ENCODE measurements around the gene MYZAP. TPM values are rescaled to one million over a fixed set of nuclear protein-coding genes. Genes with fewer than 3 reads are reported as not detected.

Gene MYZAP
- polyA plus RNA-seq, 1 donor (not counting 4 experiments of a cell fraction or from before 2014, with no cell fraction given) = 1.8 TPM

DNA sequence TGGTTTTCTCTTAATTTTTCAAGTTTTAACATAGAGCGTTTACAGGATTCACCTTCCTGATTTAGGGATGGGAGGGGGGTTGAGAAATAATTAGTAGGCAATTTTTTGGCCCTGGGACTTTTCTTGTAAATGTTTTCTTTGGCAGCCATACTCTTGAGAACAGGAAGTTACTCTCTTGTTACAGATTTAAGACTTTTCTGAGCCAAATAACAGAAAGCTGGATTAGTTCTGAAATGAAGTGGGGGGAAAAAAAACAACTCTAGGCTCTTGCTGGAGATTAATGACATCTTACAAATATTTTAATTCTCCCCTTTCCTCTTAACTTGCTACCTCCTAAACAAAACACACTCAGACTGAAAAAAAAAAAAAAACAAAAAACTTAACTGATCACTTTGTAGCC, 101.0 kb downstream of the MYZAP start:
- Histone ChIP-seq H3K4me3 (ENCODE audit: control insufficient read depth in 2 of 3, extremely low read depth in 1 of 3, insufficient read depth in 2 of 3, low read depth in 1 of 3, low read length in 3 of 3) (no peak overlapping the region), H3K9me1 (ENCODE audit: control insufficient read depth, extremely low read depth, insufficient read depth, low read length) (no peaks in the 10 kb centered on the region), H4K20me1 (ENCODE audit: control insufficient read depth, extremely low read depth, insufficient read depth, low read length) (no peaks in the 10 kb centered on the region), H3K4me1 (ENCODE audit: control insufficient read depth, extremely low read depth, insufficient read depth, low read length) (no peaks in the 10 kb centered on the region), H3K79me2 (ENCODE audit: control insufficient read depth, insufficient read depth, low read length) (no peaks in the 10 kb centered on the region), H3K36me3 (ENCODE audit: control insufficient read depth in 2 of 2, extremely low read depth in 1 of 2, insufficient read depth in 2 of 2, low read length in 2 of 2) (no peaks in the 10 kb centered on the region), H3K4me2 (ENCODE audit: control insufficient read depth, extremely low read depth, insufficient read depth, low read depth, low read length) (no peak overlapping the region), H3K27me3 (ENCODE audit: control insufficient read depth, extremely low read depth, insufficient read depth, low read length) (no peaks in the 10 kb centered on the region), H3K9ac (ENCODE audit: control insufficient read depth, extremely low read depth, insufficient read depth, low read length) (no peak overlapping the region), H3K27ac (ENCODE audit: control insufficient read depth, insufficient read depth, low read length) (no peak overlapping the region), H2AFZ (ENCODE audit: control insufficient read depth, low read length) (no peak overlapping the region), H3K9me3 (ENCODE audit: control insufficient read depth, low read depth, low read length) (no peaks in the 10 kb centered on the region)
- DNase-seq (ENCODE audit: low read depth, low spot score) = no peak
- dilution Hi-C loops (cut with MboI; ENCODE audit: extremely low pct_ligation_motif_present, low sequenced_read_pairs) = no loop called here
- no peak for FAIRE-seq
- TF ChIP-seq, protein P1, sequence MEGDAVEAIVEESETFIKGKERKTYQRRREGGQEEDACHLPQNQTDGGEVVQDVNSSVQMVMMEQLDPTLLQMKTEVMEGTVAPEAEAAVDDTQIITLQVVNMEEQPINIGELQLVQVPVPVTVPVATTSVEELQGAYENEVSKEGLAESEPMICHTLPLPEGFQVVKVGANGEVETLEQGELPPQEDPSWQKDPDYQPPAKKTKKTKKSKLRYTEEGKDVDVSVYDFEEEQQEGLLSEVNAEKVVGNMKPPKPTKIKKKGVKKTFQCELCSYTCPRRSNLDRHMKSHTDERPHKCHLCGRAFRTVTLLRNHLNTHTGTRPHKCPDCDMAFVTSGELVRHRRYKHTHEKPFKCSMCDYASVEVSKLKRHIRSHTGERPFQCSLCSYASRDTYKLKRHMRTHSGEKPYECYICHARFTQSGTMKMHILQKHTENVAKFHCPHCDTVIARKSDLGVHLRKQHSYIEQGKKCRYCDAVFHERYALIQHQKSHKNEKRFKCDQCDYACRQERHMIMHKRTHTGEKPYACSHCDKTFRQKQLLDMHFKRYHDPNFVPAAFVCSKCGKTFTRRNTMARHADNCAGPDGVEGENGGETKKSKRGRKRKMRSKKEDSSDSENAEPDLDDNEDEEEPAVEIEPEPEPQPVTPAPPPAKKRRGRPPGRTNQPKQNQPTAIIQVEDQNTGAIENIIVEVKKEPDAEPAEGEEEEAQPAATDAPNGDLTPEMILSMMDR (optimal IDR thresholded peaks at IDR 0.05 in 1 of 3, IDR thresholded peaks at IDR 0.05 in 1 of 3, conservative IDR thresholded peaks at IDR 0.05 in 1 of 3; ENCODE audit: extremely low read depth in 1 of 3, insufficient read depth in 2 of 3, low read length in 3 of 3) = no peak
- no peak for TF ChIP-seq EZH2 (IDR thresholded peaks at IDR 0.05; ENCODE audit: low read length)

DNA sequence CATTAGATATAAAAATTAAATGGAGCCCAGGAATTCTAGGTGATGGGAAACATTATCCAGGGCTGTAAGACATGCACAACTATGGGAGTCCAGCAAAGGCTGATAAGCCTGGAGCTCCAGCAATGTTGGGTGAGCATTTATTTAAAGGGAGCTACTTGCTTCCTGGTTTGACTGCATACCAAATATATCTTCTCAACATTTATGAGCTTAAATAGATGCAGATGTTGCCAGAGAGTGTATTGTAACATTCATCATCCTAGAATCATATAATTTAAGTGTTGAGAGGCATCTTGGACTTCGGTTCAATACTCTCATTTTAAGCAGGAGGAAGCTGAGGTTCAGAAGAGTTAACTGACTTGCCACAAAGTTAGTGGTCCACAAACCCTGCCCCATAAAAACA, 102.6 kb downstream of the MYZAP start:
- H3K4me1 ChIP-seq (ENCODE audit: control insufficient read depth, extremely low read depth, insufficient read depth, low read length) = no peaks in the 10 kb centered on the region
- dilution Hi-C loops (cut with MboI; ENCODE audit: extremely low pct_ligation_motif_present, low sequenced_read_pairs) = no loop called here
- no peak for FAIRE-seq
- no peaks in the 10 kb centered on the region for H3K79me2 ChIP-seq (ENCODE audit: control insufficient read depth, insufficient read depth, low read length)
- H3K27me3 ChIP-seq (ENCODE audit: control insufficient read depth, extremely low read depth, insufficient read depth, low read length) = no peaks in the 10 kb centered on the region
- H3K4me2 ChIP-seq (ENCODE audit: control insufficient read depth, extremely low read depth, insufficient read depth, low read depth, low read length) = no peak overlapping the region
- H3K9me3 ChIP-seq (ENCODE audit: control insufficient read depth, low read depth, low read length) = no peaks in the 10 kb centered on the region
- H3K9ac ChIP-seq (ENCODE audit: control insufficient read depth, extremely low read depth, insufficient read depth, low read length) = no peak overlapping the region
- H2AFZ ChIP-seq (ENCODE audit: control insufficient read depth, low read length) = no peak overlapping the region
- TF ChIP-seq, protein P1 (optimal IDR thresholded peaks at IDR 0.05 in 1 of 3, IDR thresholded peaks at IDR 0.05 in 1 of 3, conservative IDR thresholded peaks at IDR 0.05 in 1 of 3; ENCODE audit: extremely low read depth in 1 of 3, insufficient read depth in 2 of 3, low read length in 3 of 3) = no peak
- no peak for TF ChIP-seq EZH2 (IDR thresholded peaks at IDR 0.05; ENCODE audit: low read length)
- H3K36me3 ChIP-seq (ENCODE audit: control insufficient read depth in 2 of 2, extremely low read depth in 1 of 2, insufficient read depth in 2 of 2, low read length in 2 of 2) = no peaks in the 10 kb centered on the region
- no peaks in the 10 kb centered on the region for H3K9me1 ChIP-seq (ENCODE audit: control insufficient read depth, extremely low read depth, insufficient read depth, low read length)
- DNase-seq (ENCODE audit: low read depth, low spot score) = no peak
- H3K27ac ChIP-seq (ENCODE audit: control insufficient read depth, insufficient read depth, low read length) = no peak overlapping the region
- no peaks in the 10 kb centered on the region for H4K20me1 ChIP-seq (ENCODE audit: control insufficient read depth, extremely low read depth, insufficient read depth, low read length)
- H3K4me3 ChIP-seq (ENCODE audit: control insufficient read depth in 2 of 3, extremely low read depth in 1 of 3, insufficient read depth in 2 of 3, low read depth in 1 of 3, low read length in 3 of 3) = no peak overlapping the region
